ENCODE measurements around the gene ZHX3. TPM values are rescaled to one million over a fixed set of nuclear protein-coding genes. Genes with fewer than 3 reads are reported as not detected.

ZHX3 gene
- total RNA-seq, 1 donor from 2014 or later, result 9.1 TPM

- Mint-ChIP-seq H3K9me3 (ENCODE audit: low read depth) (no peaks in the 10 kb centered on the region), H3K27ac (no peak overlapping the region), H3K36me3 (ENCODE audit: insufficient read depth) (peaks cover 2% of the 10 kb centered on the region), H3K4me1 (ENCODE audit: low read depth) (no peaks in the 10 kb centered on the region), H3K4me3 (ENCODE audit: low read depth) (no peak overlapping the region), H3K27me3 (no peaks in the 10 kb centered on the region)
- no peak for DNase-seq (ENCODE audit: low spot score, unreplicated experiment)
- no peak for TF ChIP-seq CTCF (IDR thresholded peaks at IDR 0.05; ENCODE audit: unreplicated experiment)
Measured at GRCh38 chr20:41347523-41348429, 30.2 kb upstream of the ZHX3 start.

GRCh38 chr20:41345729-41346067 is 28.2 kb upstream of the ZHX3 start:
- no peak for DNase-seq (ENCODE audit: low spot score, unreplicated experiment)
- Mint-ChIP-seq H3K4me3 (ENCODE audit: low read depth) (no peak overlapping the region), H3K27ac (no peak overlapping the region), H3K27me3 (no peaks in the 10 kb centered on the region), H3K4me1 (ENCODE audit: low read depth) (peaks cover 2% of the 10 kb centered on the region), H3K36me3 (ENCODE audit: insufficient read depth) (peaks cover 1% of the 10 kb centered on the region), H3K9me3 (ENCODE audit: low read depth) (no peaks in the 10 kb centered on the region)
- no peak for TF ChIP-seq CTCF (IDR thresholded peaks at IDR 0.05; ENCODE audit: unreplicated experiment)

- peaks cover 5% of the 10 kb centered on the region for H3K4me1 Mint-ChIP-seq (ENCODE audit: low read depth)
- H3K27me3 Mint-ChIP-seq, result no peaks in the 10 kb centered on the region
- no peak for DNase-seq (ENCODE audit: low spot score, unreplicated experiment)
- H3K36me3 Mint-ChIP-seq (ENCODE audit: insufficient read depth), result peaks cover 1% of the 10 kb centered on the region
- H3K27ac Mint-ChIP-seq, result no peak overlapping the region
- no peaks in the 10 kb centered on the region for H3K9me3 Mint-ChIP-seq (ENCODE audit: low read depth)
- TF ChIP-seq CTCF (IDR thresholded peaks at IDR 0.05; ENCODE audit: unreplicated experiment), result no peak
- H3K4me3 Mint-ChIP-seq (ENCODE audit: low read depth), result no peak overlapping the region
Measured at GRCh38 chr20:41344938-41345728, 27.6 kb upstream of the ZHX3 start.

- no peak for DNase-seq (ENCODE audit: low spot score, unreplicated experiment)
- no peak for TF ChIP-seq CTCF (IDR thresholded peaks at IDR 0.05; ENCODE audit: unreplicated experiment)
- H3K9me3 Mint-ChIP-seq (ENCODE audit: low read depth), result no peaks in the 10 kb centered on the region
- no peak overlapping the region for H3K4me3 Mint-ChIP-seq (ENCODE audit: low read depth)
- H3K27me3 Mint-ChIP-seq, result peaks cover 4% of the 10 kb centered on the region
- H3K36me3 Mint-ChIP-seq (ENCODE audit: insufficient read depth), result peaks cover 1% of the 10 kb centered on the region
- peaks cover 9% of the 10 kb centered on the region for H3K4me1 Mint-ChIP-seq (ENCODE audit: low read depth)
- H3K27ac Mint-ChIP-seq, result no peak overlapping the region
Measured at GRCh38 chr20:41344477-41344876, 26.9 kb upstream of the ZHX3 start.

All from progenitor cell of endocrine pancreas (in vitro differentiated cells).